PFSK-1 (cell line): ENCODE measurements around the gene STRN3.

Source experiments
- FOXP2 ChIP-seq: optimal IDR thresholded peaks from 2 replicates; pipeline ENCODE3; 2011; ENCODE audit warnings: borderline replicate concordance, control low read depth, inconsistent platforms; ENCODE audit not compliant: insufficient read depth; ENCODE audit errors: extremely low read length, extremely low read depth
- POLR2AphosphoS5 ChIP-seq: IDR thresholded peaks from 2 replicates; pipeline ENCODE4 v1.6.1; 2012; ENCODE audit warnings: low read depth, mild to moderate bottlenecking, control low read depth, low read length, moderate library complexity
- SIN3A ChIP-seq: IDR thresholded peaks from 2 replicates; pipeline ENCODE4 v1.6.1; 2012; ENCODE audit warnings: mild to moderate bottlenecking, low read length, moderate library complexity, borderline replicate concordance; ENCODE audit not compliant: insufficient read depth
- TAF1 ChIP-seq: IDR thresholded peaks from 2 replicates; pipeline ENCODE4 v1.6.1; 2012; ENCODE audit warnings: low read length, control low read depth, borderline replicate concordance; ENCODE audit not compliant: insufficient read depth
- TF ChIP-seq, protein P1 (sequence below), 2 experiments: IDR thresholded peaks; 2 replicates each; pipeline versions ENCODE4 v1.6.1 to v1.8.0; 2011 to 2012; ENCODE audit warnings: low read depth in 2 of 2, low read length in 2 of 2, control low read depth in 1 of 2, inconsistent platforms in 1 of 2, mild to moderate bottlenecking in 1 of 2, moderate library complexity in 1 of 2; ENCODE audit not compliant: insufficient read depth in 1 of 2

- TF ChIP-seq TAF1 (no peak), POLR2AphosphoS5 (no peak), SIN3A (no peak), FOXP2 (no peak)
- TF ChIP-seq, protein P1, sequence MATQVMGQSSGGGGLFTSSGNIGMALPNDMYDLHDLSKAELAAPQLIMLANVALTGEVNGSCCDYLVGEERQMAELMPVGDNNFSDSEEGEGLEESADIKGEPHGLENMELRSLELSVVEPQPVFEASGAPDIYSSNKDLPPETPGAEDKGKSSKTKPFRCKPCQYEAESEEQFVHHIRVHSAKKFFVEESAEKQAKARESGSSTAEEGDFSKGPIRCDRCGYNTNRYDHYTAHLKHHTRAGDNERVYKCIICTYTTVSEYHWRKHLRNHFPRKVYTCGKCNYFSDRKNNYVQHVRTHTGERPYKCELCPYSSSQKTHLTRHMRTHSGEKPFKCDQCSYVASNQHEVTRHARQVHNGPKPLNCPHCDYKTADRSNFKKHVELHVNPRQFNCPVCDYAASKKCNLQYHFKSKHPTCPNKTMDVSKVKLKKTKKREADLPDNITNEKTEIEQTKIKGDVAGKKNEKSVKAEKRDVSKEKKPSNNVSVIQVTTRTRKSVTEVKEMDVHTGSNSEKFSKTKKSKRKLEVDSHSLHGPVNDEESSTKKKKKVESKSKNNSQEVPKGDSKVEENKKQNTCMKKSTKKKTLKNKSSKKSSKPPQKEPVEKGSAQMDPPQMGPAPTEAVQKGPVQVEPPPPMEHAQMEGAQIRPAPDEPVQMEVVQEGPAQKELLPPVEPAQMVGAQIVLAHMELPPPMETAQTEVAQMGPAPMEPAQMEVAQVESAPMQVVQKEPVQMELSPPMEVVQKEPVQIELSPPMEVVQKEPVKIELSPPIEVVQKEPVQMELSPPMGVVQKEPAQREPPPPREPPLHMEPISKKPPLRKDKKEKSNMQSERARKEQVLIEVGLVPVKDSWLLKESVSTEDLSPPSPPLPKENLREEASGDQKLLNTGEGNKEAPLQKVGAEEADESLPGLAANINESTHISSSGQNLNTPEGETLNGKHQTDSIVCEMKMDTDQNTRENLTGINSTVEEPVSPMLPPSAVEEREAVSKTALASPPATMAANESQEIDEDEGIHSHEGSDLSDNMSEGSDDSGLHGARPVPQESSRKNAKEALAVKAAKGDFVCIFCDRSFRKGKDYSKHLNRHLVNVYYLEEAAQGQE (IDR thresholded peaks at IDR 0.05; ENCODE audit: insufficient read depth in 1 of 2, low read depth in 2 of 2, low read length in 2 of 2) = no peak
Measured at GRCh38 chr14:30854492-30854891, 171.7 kb downstream of the STRN3 start.
